HepG2 (cell line): Measurements from ENCODE around the gene USH2A. TPM values are rescaled to one million over a fixed set of nuclear protein-coding genes. Genes with fewer than 3 reads are reported as not detected.

Experiments
- ATAC-seq: fragments of 200-7000 bp; cut with Tn5 transposase; 3 replicates; pipeline ENCODE4 v1.9.1; 2020; ENCODE audit warnings: mild to moderate bottlenecking, moderate library complexity
- BruUV-seq: library from RNA; stranded (reverse); fragments of 400-500 nt; replicated peaks from 2 replicates; lab custom pipeline; 2021; lab: Mats Ljungman, UMichigan
- CTCF ChIA-PET: fragments of 300-600 bp; formaldehyde crosslinking; extraction: SDS; loops from one replicate; lab custom pipeline; 2021; ENCODE audit warnings: low total read pairs, inconsistent platforms, low intra/inter-chr PET ratio; lab: Yijun Ruan, JAX
- POLR2A ChIA-PET: fragments of 350-600 bp; sonication (Branson Sonifier 250); formaldehyde crosslinking; loops from one replicate; lab custom pipeline; 2020; ENCODE audit warnings: antibody characterized with exemption, inconsistent platforms; lab: Yijun Ruan, JAX
- DNase-seq: peaks from one replicate; pipeline ENCODE4 v3.0.0-alpha.2; 2015; ENCODE audit warnings: low spot score
- FAIRE-seq: peaks from 3 replicates; lab custom pipeline; 2011; peaks lifted over from hg19 to GRCh38; lab: Jason Lieb, UNC
- H2AFZ ChIP-seq: one replicate; pipeline ENCODE4 v1.6.1; 2011; ENCODE audit warnings: low read length, inconsistent platforms
- H3K27ac ChIP-seq: fragments of 300-600 bp; 3 replicates; pipeline ENCODE4 v1.8.0; 2011; ENCODE audit warnings: mixed run types, mild to moderate bottlenecking, mixed read lengths, low read length, inconsistent platforms; ENCODE audit not compliant: insufficient read depth; ENCODE audit errors: extremely low read length
- H3K27me3 ChIP-seq, 2 experiments: fragments of 200-600 bp in 1 of 2; 2 replicates in 1 of 2; 3 replicates in 1 of 2; pipeline versions ENCODE4 v1.6.0 to v1.8.0; 2011; ENCODE audit warnings: low read length in 2 of 2, mild to moderate bottlenecking in 2 of 2, moderate library complexity in 2 of 2, inconsistent platforms in 1 of 2; ENCODE audit not compliant: insufficient read depth in 2 of 2, control insufficient read depth in 1 of 2
- H3K36me3 ChIP-seq, 2 experiments: fragments of 200-600 bp in 1 of 2; replicated peaks in 1 of 2; 2 replicates in 1 of 2; 3 replicates in 1 of 2; pipeline versions ENCODE4 v1.5.1 to v1.8.0; 2011; ENCODE audit warnings: low read length in 2 of 2, inconsistent platforms in 1 of 2; ENCODE audit not compliant: insufficient read depth in 2 of 2, control insufficient read depth in 1 of 2
- H3K4me1 ChIP-seq: 2 replicates; pipeline ENCODE4 v1.5.1; 2012; ENCODE audit warnings: low read length, inconsistent platforms; ENCODE audit not compliant: insufficient read depth
- H3K4me2 ChIP-seq: 2 replicates; pipeline ENCODE4 v1.6.0; 2011; ENCODE audit warnings: low read depth, low read length, inconsistent platforms
- H3K4me3 ChIP-seq, 3 experiments: fragments of 200-600 bp in 1 of 3; sonication (generic), shearing (Covaris generic) in 1 of 3; replicated peaks in 1 of 3; 2 replicates each; pipeline ENCODE4 v1.5.1; 2011 to 2016; ENCODE audit warnings: low read length in 3 of 3, inconsistent platforms in 2 of 3, low read depth in 2 of 3, mild to moderate bottlenecking in 2 of 3, control low read depth in 1 of 3, mixed read lengths in 1 of 3; ENCODE audit not compliant: insufficient read depth in 1 of 3
- H3K79me2 ChIP-seq: one replicate; pipeline ENCODE4 v1.6.1; 2011; ENCODE audit warnings: low read length, inconsistent platforms; ENCODE audit not compliant: insufficient read depth
- H3K9ac ChIP-seq: 2 replicates; pipeline ENCODE4 v1.6.0; 2011; ENCODE audit warnings: mild to moderate bottlenecking, low read depth, low read length, inconsistent platforms; ENCODE audit not compliant: insufficient read depth
- H3K9me3 ChIP-seq: 2 replicates; pipeline ENCODE4 v1.5.1; 2012; ENCODE audit warnings: mild to moderate bottlenecking, low read length
- H4K20me1 ChIP-seq: 2 replicates; pipeline ENCODE4 v1.6.0; 2011; ENCODE audit warnings: inconsistent platforms, mild to moderate bottlenecking, low read length, moderate library complexity; ENCODE audit not compliant: insufficient read depth
- CBFB ChIP-seq: sonication (generic); formaldehyde crosslinking; IDR thresholded peaks from 2 replicates; pipeline ENCODE4 v1.4.0; 2020; ENCODE audit warnings: missing genetic modification reagents
- ELF1 ChIP-seq: sonication (generic); formaldehyde crosslinking; IDR thresholded peaks from 2 replicates; pipeline ENCODE4 v1.4.0; 2020; ENCODE audit warnings: missing genetic modification reagents
- GABPB1 ChIP-seq: IDR thresholded peaks from 2 replicates; pipeline ENCODE4 v1.6.1; 2016; ENCODE audit warnings: mild to moderate bottlenecking, missing genetic modification reagents, moderate library complexity, missing compliant biosample characterization
- MLLT10 ChIP-seq: sonication (generic); formaldehyde crosslinking; IDR thresholded peaks from 2 replicates; pipeline ENCODE4 v1.4.0; 2020; ENCODE audit warnings: missing genetic modification reagents
- NFYB ChIP-seq: sonication (generic); formaldehyde crosslinking; IDR thresholded peaks from 2 replicates; pipeline ENCODE4 v1.4.0; 2020; ENCODE audit warnings: missing genetic modification reagents
- SRSF4 ChIP-seq: fragments of 200-400 bp; formaldehyde crosslinking; IDR thresholded peaks from one replicate; pipeline ENCODE4 v1.6.1; 2018; ENCODE audit warnings: mild to moderate bottlenecking, low read depth, low read length, moderate library complexity; ENCODE audit not compliant: poor library complexity, severe bottlenecking
- ZNF251 ChIP-seq: sonication (generic); formaldehyde crosslinking; IDR thresholded peaks from 2 replicates; pipeline ENCODE4 v1.9.0; 2021; ENCODE audit warnings: mild to moderate bottlenecking, missing genetic modification reagents
- ZNF335 ChIP-seq: sonication (generic); formaldehyde crosslinking; IDR thresholded peaks from 2 replicates; pipeline ENCODE4 v1.4.0; 2020; ENCODE audit warnings: missing genetic modification reagents
- ZNF33B ChIP-seq: sonication (generic); formaldehyde crosslinking; IDR thresholded peaks from 2 replicates; pipeline ENCODE4 v1.5.1; 2020; ENCODE audit warnings: mild to moderate bottlenecking, missing genetic modification reagents
- ZNF747 ChIP-seq: sonication (generic); formaldehyde crosslinking; IDR thresholded peaks from 2 replicates; pipeline ENCODE4 v1.8.1; 2023; ENCODE audit warnings: missing genetic modification reagents, mild to moderate bottlenecking, borderline replicate concordance
- ZNF782 ChIP-seq: sonication (generic); formaldehyde crosslinking; IDR thresholded peaks from 2 replicates; pipeline ENCODE4 v1.4.0; 2020; ENCODE audit warnings: missing genetic modification reagents, mild to moderate bottlenecking, borderline replicate concordance
- WGBS: methylation state at CpG from one replicate; pipeline ENCODE4 v1.1.6; 2017; ENCODE audit warnings: low lambda C conversion rate; 5-methylcytosine and 5-hydroxymethylcytosine counted together
- in situ Hi-C: cut with HindIII; loops from 2 replicates; pipeline ENCODE4 v1.10.0; 2017; ENCODE audit warnings: low pct_unique_long_range_greater_than_20kb; ENCODE audit not compliant: extremely low pct_ligation_motif_present
- intact Hi-C: fragments of 100-400 bp; cut with micrococcal nuclease; formaldehyde crosslinking; loops from one replicate; pipeline ENCODE4 v1.10.0; 2022; ENCODE audit not compliant: unreplicated experiment
- polyA plus RNA-seq, 8 experiments: library from polyadenylated mRNA; depleted of rRNA in 3 of 8; stranded (reverse) in 7 of 8; unstranded in 1 of 8; fragments of >200 nt; fragmentation: Illumina TruSeq in 4 of 8; extraction: Trizol in 4 of 8; gene quantifications; 2 replicates each; pipeline versions ENCODE4 v1.2.1 to v1.2.3, GENCODE V29; 2011 to 2016; ENCODE audit warnings: low read depth in 4 of 8, missing spikeins in 1 of 8, mixed read lengths in 1 of 8; ENCODE audit not compliant: insufficient read depth in 1 of 8
- total RNA-seq, 5 experiments: library from RNA; depleted of rRNA; stranded (reverse); fragments of >200 nt; fragmentation: Illumina TruSeq; extraction: Trizol; gene quantifications; 2 replicates each; pipeline ENCODE4 v1.2.3, GENCODE V29; 2016; ENCODE audit warnings: low read depth in 1 of 5
- TF ChIP-seq, protein P1 (sequence below): sonication (generic); formaldehyde crosslinking; IDR thresholded peaks from 2 replicates; pipeline ENCODE4 v1.4.0; 2020; ENCODE audit warnings: missing genetic modification reagents
- TF ChIP-seq, protein P2 (sequence below): sonication (generic); formaldehyde crosslinking; IDR thresholded peaks from 2 replicates; pipeline ENCODE4 v1.4.0; 2020; ENCODE audit warnings: mild to moderate bottlenecking, missing genetic modification reagents

The USH2A gene
- total and polyA plus RNA-seq, 2 of the 13 experiments (the other 11 are each of a cell fraction or from before 2014, with no cell fraction given): 0.02 TPM; not detected in 1

DNA sequence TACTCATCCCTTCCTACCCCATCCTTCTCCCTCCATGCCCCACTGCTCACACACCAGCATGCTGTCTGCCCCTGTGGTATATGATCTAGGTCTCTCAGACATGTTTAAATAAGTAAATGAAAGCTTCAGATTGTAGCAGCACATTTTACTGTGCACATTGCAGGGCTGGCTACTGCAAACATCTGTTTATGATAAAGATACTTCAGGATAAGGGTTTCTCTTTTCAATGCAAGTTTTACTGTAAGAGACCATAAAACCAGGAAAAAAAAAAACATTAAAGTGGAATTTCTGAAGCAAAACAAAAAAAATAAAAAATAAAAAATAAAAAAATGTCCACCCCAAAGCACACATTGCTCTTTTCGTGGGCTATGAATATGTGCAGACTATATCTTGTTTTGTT lies 184.4 kb downstream of the USH2A start:
- Histone ChIP-seq H3K27ac (no peak overlapping the region), H3K9me3 (no peaks in the 10 kb centered on the region), H3K9ac (no peak overlapping the region), H3K36me3 (no peaks in the 10 kb centered on the region), H3K79me2 (no peaks in the 10 kb centered on the region), H2AFZ (no peak overlapping the region), H3K4me2 (no peak overlapping the region), H3K4me1 (no peaks in the 10 kb centered on the region), H4K20me1 (no peaks in the 10 kb centered on the region), H3K27me3 (no peaks in the 10 kb centered on the region), H3K4me3 (no peak overlapping the region)
- ATAC-seq: no peak
- POLR2A ChIA-PET: no interaction called here
- no peak for FAIRE-seq
- BruUV-seq: no TSS peak
- WGBS: 2% methylated on average over 1 of the region's 1 CpG
- no peak for TF ChIP-seq ZNF747
- no peak for TF ChIP-seq ZNF335 (CRISPR knock-in tag)
- TF ChIP-seq ELF1 (CRISPR knock-in tag): no peak
- no peak for TF ChIP-seq SRSF4
- TF ChIP-seq ZNF33B (CRISPR knock-in tag): no peak
- TF ChIP-seq ZNF251 (CRISPR knock-in tag): no peak
- TF ChIP-seq, protein P1, sequence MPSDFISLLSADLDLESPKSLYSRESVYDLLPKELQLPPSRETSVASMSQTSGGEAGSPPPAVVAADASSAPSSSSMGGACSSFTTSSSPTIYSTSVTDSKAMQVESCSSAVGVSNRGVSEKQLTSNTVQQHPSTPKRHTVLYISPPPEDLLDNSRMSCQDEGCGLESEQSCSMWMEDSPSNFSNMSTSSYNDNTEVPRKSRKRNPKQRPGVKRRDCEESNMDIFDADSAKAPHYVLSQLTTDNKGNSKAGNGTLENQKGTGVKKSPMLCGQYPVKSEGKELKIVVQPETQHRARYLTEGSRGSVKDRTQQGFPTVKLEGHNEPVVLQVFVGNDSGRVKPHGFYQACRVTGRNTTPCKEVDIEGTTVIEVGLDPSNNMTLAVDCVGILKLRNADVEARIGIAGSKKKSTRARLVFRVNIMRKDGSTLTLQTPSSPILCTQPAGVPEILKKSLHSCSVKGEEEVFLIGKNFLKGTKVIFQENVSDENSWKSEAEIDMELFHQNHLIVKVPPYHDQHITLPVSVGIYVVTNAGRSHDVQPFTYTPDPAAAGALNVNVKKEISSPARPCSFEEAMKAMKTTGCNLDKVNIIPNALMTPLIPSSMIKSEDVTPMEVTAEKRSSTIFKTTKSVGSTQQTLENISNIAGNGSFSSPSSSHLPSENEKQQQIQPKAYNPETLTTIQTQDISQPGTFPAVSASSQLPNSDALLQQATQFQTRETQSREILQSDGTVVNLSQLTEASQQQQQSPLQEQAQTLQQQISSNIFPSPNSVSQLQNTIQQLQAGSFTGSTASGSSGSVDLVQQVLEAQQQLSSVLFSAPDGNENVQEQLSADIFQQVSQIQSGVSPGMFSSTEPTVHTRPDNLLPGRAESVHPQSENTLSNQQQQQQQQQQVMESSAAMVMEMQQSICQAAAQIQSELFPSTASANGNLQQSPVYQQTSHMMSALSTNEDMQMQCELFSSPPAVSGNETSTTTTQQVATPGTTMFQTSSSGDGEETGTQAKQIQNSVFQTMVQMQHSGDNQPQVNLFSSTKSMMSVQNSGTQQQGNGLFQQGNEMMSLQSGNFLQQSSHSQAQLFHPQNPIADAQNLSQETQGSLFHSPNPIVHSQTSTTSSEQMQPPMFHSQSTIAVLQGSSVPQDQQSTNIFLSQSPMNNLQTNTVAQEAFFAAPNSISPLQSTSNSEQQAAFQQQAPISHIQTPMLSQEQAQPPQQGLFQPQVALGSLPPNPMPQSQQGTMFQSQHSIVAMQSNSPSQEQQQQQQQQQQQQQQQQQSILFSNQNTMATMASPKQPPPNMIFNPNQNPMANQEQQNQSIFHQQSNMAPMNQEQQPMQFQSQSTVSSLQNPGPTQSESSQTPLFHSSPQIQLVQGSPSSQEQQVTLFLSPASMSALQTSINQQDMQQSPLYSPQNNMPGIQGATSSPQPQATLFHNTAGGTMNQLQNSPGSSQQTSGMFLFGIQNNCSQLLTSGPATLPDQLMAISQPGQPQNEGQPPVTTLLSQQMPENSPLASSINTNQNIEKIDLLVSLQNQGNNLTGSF (CRISPR knock-in tag): no peak
- TF ChIP-seq ZNF782 (CRISPR knock-in tag): no peak
- no peak for TF ChIP-seq GABPB1 (CRISPR knock-in tag)
- TF ChIP-seq, protein P2, sequence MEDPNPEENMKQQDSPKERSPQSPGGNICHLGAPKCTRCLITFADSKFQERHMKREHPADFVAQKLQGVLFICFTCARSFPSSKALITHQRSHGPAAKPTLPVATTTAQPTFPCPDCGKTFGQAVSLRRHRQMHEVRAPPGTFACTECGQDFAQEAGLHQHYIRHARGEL (CRISPR knock-in tag): no peak
- no peak for TF ChIP-seq NFYB (CRISPR knock-in tag)
- TF ChIP-seq MLLT10 (CRISPR knock-in tag): no peak
- no peak for TF ChIP-seq CBFB
- intact Hi-C loops (no loop called here), in situ Hi-C loops (no loop called here)
- no peak for DNase-seq
- CTCF ChIA-PET: no interaction called here
